H1 (cell line): Measurements from ENCODE around the gene NEDD4L. TPM values are rescaled to one million over a fixed set of nuclear protein-coding genes. Genes with fewer than 3 reads are reported as not detected.

Experiments
- ASH2L ChIP-seq: fragments of 200-600, 300-600 bp; sonication (generic); IDR thresholded peaks from one replicate; pipeline ENCODE4 v1.7.1; 2017; ENCODE audit warnings: low read length
- BACH1 ChIP-seq: IDR thresholded peaks from 2 replicates; pipeline ENCODE4 v1.6.1; 2012; ENCODE audit warnings: low read length, improper control_type of control experiment
- EP300 ChIP-seq, 2 experiments: IDR thresholded peaks; 1 replicate in 1 of 2; 2 replicates in 1 of 2; pipeline ENCODE4 v1.6.1; 2011 to 2012; ENCODE audit warnings: low read depth in 2 of 2, low read length in 2 of 2, mild to moderate bottlenecking in 2 of 2, borderline replicate concordance in 1 of 2, inconsistent platforms in 1 of 2, moderate library complexity in 1 of 2
- GTF2F1 ChIP-seq: IDR thresholded peaks from 2 replicates; pipeline ENCODE4 v1.6.1; 2012; ENCODE audit warnings: low read depth, low read length, improper control_type of control experiment, borderline replicate concordance
- MAFK ChIP-seq: IDR thresholded peaks from 2 replicates; pipeline ENCODE4 v1.6.1; 2012; ENCODE audit warnings: low read depth, mild to moderate bottlenecking, improper control_type of control experiment, low read length
- polyA plus RNA-seq, 7 experiments: library from polyadenylated mRNA; depleted of rRNA in 3 of 7; stranded (reverse) in 5 of 7; unstranded in 2 of 7; fragments of >200 nt in 5 of 7; fragments of 200-250 nt in 2 of 7; gene quantifications; 1 replicate in 5 of 7; 2 replicates in 1 of 7; 4 replicates in 1 of 7; pipeline versions ENCODE4 v1.2.1 to v1.2.3, GENCODE V29; 2011 to 2013; ENCODE audit warnings: missing spikeins in 2 of 7, mixed read lengths in 2 of 7
- total RNA-seq: library from RNA; stranded (reverse); fragmentation: NEBNext Ultra II Directional; extraction: Animal tissue kit (Norgen Biotek cat#: 25700); gene quantifications from 2 replicates; pipeline ENCODE4 v1.2.1, GENCODE V29; 2021
- TF ChIP-seq, protein P1 (sequence below), 3 experiments: IDR thresholded peaks; 1 replicate in 2 of 3; 2 replicates in 1 of 3; pipeline versions ENCODE4 v1.5.1 to v1.6.1; 2011; ENCODE audit warnings: low read length in 3 of 3, mild to moderate bottlenecking in 3 of 3, inconsistent platforms in 2 of 3, low read depth in 1 of 3, moderate library complexity in 1 of 3; ENCODE audit not compliant: insufficient read depth in 1 of 3; ENCODE audit errors: control extremely low read depth in 1 of 3

Gene NEDD4L
- total and polyA plus RNA-seq, 2 of the 8 experiments (the other 6 are each of a cell fraction or from before 2014, with no cell fraction given), result 37.3 to 69.8 TPM

DNA sequence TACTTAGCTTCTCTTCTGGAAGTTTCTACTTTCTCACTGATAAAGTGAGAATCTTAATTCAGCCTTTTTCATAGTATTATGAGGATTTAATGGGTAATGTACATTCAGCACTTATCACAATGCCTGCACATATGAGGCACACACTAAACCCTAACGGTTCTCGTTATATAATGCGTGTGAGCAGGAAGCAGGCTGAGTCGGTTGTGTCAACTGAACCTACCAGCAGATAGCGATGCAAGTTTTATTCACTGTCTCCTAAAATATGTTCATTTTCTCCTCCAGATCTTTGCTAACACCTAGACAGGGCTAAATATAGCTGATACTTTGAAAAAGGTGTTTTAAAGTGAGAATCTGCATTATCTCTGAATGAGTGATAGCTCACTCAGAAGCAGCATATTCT, 383.3 kb downstream of the NEDD4L start (continued):
- TF ChIP-seq EP300 (IDR thresholded peaks at IDR 0.05; ENCODE audit: borderline replicate concordance in 1 of 2, low read depth in 2 of 2, low read length in 2 of 2), result no peak
- TF ChIP-seq, protein P1, sequence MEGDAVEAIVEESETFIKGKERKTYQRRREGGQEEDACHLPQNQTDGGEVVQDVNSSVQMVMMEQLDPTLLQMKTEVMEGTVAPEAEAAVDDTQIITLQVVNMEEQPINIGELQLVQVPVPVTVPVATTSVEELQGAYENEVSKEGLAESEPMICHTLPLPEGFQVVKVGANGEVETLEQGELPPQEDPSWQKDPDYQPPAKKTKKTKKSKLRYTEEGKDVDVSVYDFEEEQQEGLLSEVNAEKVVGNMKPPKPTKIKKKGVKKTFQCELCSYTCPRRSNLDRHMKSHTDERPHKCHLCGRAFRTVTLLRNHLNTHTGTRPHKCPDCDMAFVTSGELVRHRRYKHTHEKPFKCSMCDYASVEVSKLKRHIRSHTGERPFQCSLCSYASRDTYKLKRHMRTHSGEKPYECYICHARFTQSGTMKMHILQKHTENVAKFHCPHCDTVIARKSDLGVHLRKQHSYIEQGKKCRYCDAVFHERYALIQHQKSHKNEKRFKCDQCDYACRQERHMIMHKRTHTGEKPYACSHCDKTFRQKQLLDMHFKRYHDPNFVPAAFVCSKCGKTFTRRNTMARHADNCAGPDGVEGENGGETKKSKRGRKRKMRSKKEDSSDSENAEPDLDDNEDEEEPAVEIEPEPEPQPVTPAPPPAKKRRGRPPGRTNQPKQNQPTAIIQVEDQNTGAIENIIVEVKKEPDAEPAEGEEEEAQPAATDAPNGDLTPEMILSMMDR (IDR thresholded peaks at IDR 0.05; ENCODE audit: control extremely low read depth in 1 of 3, insufficient read depth in 1 of 3, low read depth in 1 of 3, low read length in 3 of 3), result no peak
- TF ChIP-seq BACH1, result no peak
- no peak for TF ChIP-seq ASH2L
- TF ChIP-seq MAFK, result no peak
- TF ChIP-seq GTF2F1, result no peak
